LNCaP clone FGC (cell line): Measurements from ENCODE around the gene POU2F2.

ENCODE experiments used
- DNase-seq: peaks from one replicate; pipeline ENCODE4 v3.0.0-alpha.2; 2011; ENCODE audit warnings: low read depth
- H3K4me3 ChIP-seq: 2 replicates; pipeline ENCODE4 v1.5.1; 2011; ENCODE audit warnings: mild to moderate bottlenecking, low read depth, low read length, control low read depth
- CTCF ChIP-seq: IDR thresholded peaks from 2 replicates; pipeline ENCODE4 v1.5.1; 2012; ENCODE audit warnings: mild to moderate bottlenecking; ENCODE audit not compliant: control insufficient read depth, insufficient read depth; ENCODE audit errors: extremely low read depth

Gene POU2F2

GRCh38 chr19:42149447-42150202, 17.4 kb upstream of the POU2F2 start:
- DNase-seq = no peak
- no peak for TF ChIP-seq CTCF
- no peak overlapping the region for H3K4me3 ChIP-seq

- DNase-seq = no peak
- H3K4me3 ChIP-seq = no peak overlapping the region
- no peak for TF ChIP-seq CTCF
These were observed 16.0 kb upstream of the POU2F2 start for GRCh38 chr19:42148266-42148665.

DNA sequence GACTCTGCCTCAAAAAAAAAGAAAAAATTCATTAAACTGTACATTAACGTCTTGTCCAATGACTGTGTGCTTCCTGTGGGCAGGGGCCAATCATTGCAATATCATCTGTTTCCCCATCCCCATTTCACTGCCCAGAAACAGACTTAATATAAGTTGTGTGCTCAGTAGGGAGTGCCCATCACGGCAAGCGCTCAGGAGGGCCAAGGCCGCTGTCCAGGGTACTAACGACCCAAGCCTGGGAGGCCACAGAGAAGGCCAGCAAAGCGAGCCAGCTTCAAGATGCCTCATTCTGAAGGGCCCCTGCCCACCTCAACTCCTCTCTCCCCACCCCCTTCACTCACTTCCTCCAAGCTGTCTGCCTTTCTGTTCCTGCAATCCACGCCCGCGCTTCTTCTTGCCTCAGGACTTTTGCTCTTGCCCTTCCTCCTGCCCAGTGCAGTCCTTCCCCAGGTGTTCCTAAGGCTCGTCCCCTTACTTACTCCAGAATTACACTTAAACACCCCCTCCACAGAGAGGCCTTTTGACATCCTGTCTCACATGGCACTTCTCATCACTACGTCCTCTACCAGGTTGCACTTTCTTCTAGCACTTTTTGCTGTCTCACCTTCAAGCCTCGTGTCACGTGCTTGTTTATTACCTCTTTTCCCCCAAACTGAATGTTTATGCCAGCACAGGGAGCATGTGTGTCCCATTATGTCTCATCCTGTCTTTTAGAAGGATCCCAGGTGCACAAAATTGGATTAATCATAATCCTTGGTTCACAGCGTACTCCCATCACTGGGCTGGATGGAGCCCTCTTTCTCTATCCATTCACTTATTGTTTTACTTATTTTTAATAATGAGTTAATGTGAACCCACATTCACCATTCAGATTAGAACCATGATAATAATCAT, 11.3 kb upstream of the POU2F2 start:
- no peak for DNase-seq
- TF ChIP-seq CTCF = no peak
- no peak overlapping the region for H3K4me3 ChIP-seq

DNA sequence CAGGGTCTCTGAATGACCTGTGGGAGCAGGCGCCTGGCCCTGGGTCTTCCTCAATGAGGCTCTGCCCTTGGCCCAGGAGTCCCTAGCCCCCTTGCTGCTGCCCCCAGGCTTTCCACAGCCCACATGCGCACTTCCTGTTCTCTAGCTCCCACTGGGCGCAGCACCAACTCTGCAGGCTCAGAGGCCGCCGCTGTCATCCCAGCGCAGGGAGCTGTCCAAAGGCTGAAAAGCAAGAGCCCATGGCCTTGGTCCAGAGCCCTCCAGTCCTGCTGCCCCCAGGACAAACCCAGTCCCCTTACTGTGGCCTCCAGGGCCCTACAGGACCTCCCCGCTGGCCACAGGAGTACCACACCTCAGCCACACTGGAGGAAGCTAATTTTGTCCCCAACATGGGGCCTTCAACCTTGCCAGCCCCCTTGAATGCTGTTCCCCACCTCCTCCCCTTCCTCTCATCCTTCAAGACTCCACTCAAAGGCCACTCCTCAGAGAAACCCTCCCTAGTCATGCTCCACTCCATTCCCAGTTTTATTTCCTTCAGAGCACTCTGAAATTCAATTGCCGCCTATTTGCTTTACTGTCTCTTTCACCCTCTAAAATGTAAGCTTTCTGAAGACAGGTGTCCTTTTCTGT, 8.0 kb upstream of the POU2F2 start:
- no peak overlapping the region for H3K4me3 ChIP-seq
- no peak for TF ChIP-seq CTCF
- no peak for DNase-seq

DNA sequence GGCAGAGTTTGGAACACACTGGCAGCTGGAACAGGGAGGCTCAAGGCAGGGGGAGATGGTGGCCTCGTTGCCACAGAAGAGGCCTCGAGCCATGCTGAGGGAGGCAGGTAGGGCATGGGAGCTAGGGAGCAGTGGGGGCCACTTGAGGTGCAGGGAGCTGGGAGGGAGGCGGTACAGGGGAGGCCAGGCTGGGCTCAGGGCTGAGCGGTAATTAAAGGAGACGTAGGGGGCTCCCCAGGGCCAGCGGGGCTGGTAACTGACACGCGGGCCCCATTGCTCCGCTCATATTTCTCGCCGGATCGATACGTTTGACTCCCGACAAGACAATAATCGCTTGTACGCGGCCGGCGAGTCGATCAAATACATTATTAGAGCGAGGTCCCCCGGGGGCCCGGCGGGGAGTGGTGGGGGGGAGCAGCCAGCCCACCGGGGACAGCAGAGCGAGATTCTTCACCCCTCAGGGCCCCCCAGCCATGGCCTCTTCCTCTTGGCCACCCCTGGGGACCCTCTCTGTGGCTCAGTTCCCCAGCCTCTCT, 2.4 kb upstream of the POU2F2 start:
- TF ChIP-seq CTCF = no peak
- H3K4me3 ChIP-seq = no peak overlapping the region
- DNase-seq = no peak

- no peak for DNase-seq
- TF ChIP-seq CTCF = peak; percentile 71
These were observed 744 bp upstream of the POU2F2 start for GRCh38 chr19:42132851-42133528.

More at GRCh38 chr19:42132851-42133528, 744 bp upstream of the POU2F2 start:
- H3K4me3 ChIP-seq = no peak overlapping the region
